ENCODE results near the gene GHITM. TPM values are rescaled to one million over a fixed set of nuclear protein-coding genes. Genes with fewer than 3 reads are reported as not detected.
A peak's percentile ranks its signal among the peaks of the same experiment; 100 is the strongest.

The GHITM gene
- total RNA-seq, 1 experiment from 2014 or later: 156 TPM

DNA sequence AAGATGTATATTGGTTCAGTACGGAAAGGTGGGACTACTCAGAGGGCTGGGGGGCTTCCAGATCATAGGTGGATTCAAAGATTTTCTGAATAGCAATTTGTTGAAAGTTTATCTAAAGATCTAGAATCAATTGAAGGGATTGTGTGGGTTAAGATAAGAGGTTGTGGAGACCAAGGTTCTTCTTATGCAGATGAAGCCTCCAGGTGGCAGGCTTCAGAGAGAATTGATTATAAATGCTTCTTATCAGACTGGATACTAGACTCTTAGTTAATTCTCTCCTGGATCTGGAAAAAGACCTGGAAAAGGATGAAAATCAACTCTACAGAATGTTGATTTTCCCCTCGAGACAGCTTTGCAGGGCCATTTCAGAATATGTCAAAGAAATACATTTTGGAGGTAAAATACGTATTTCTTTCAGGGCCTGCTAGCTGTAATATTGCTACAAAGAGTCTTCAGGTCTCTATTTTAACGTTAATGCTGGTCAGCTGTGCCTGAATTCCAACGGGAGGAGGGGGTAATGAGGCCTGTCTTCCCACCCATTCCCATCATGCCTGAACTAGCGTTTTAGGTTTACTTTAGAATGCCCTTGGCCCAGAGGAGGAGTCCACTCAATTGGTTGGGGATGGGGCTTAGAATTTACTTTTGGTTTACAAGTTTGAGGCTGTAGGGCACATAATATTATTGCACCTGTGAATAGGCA is 21.5 kb downstream of the GHITM start:
- Histone ChIP-seq H3K9me3 (ENCODE audit: control insufficient read depth in 1 of 2, insufficient read depth in 1 of 2, low read depth in 1 of 2, low read length in 2 of 2) (no peaks in the 10 kb centered on the region), H3K27me3 (ENCODE audit: insufficient read depth, low read length) (peaks cover 11% of the 10 kb centered on the region), H3K36me3 (ENCODE audit: control insufficient read depth in 1 of 2, insufficient read depth in 2 of 2, low read length in 2 of 2) (no peaks in the 10 kb centered on the region), H3K79me2 (ENCODE audit: insufficient read depth, low read length) (no peaks in the 10 kb centered on the region), H4K20me1 (ENCODE audit: insufficient read depth) (no peaks in the 10 kb centered on the region), H3K27ac (ENCODE audit: low read depth, low read length) (no peak overlapping the region), H2AFZ (ENCODE audit: low read depth, low read length, poor library complexity, severe bottlenecking) (no peak overlapping the region), H3K4me2 (ENCODE audit: low read length) (no peak overlapping the region), H3K4me1 (ENCODE audit: control insufficient read depth in 1 of 2, insufficient read depth in 2 of 2, low read length in 2 of 2) (no peaks in the 10 kb centered on the region), H3K4me3 (replicated peaks in 1 of 2; ENCODE audit: low read depth in 1 of 2, low read length in 2 of 2) (no peak overlapping the region), H3K9me2 (ENCODE audit: insufficient read depth) (no peaks in the 10 kb centered on the region), H3K9ac (ENCODE audit: low read length) (no peak overlapping the region)
- no peak for TF ChIP-seq POLR2A (IDR thresholded peaks at IDR 0.05; ENCODE audit: borderline replicate concordance, extremely low read depth, insufficient read depth, insufficient read length)
- TF ChIP-seq, protein P1, sequence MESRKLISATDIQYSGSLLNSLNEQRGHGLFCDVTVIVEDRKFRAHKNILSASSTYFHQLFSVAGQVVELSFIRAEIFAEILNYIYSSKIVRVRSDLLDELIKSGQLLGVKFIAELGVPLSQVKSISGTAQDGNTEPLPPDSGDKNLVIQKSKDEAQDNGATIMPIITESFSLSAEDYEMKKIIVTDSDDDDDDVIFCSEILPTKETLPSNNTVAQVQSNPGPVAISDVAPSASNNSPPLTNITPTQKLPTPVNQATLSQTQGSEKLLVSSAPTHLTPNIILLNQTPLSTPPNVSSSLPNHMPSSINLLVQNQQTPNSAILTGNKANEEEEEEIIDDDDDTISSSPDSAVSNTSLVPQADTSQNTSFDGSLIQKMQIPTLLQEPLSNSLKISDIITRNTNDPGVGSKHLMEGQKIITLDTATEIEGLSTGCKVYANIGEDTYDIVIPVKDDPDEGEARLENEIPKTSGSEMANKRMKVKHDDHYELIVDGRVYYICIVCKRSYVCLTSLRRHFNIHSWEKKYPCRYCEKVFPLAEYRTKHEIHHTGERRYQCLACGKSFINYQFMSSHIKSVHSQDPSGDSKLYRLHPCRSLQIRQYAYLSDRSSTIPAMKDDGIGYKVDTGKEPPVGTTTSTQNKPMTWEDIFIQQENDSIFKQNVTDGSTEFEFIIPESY (IDR thresholded peaks at IDR 0.05; ENCODE audit: extremely low read depth, insufficient replicate concordance, low read length): no peak
- TF ChIP-seq, protein P2, sequence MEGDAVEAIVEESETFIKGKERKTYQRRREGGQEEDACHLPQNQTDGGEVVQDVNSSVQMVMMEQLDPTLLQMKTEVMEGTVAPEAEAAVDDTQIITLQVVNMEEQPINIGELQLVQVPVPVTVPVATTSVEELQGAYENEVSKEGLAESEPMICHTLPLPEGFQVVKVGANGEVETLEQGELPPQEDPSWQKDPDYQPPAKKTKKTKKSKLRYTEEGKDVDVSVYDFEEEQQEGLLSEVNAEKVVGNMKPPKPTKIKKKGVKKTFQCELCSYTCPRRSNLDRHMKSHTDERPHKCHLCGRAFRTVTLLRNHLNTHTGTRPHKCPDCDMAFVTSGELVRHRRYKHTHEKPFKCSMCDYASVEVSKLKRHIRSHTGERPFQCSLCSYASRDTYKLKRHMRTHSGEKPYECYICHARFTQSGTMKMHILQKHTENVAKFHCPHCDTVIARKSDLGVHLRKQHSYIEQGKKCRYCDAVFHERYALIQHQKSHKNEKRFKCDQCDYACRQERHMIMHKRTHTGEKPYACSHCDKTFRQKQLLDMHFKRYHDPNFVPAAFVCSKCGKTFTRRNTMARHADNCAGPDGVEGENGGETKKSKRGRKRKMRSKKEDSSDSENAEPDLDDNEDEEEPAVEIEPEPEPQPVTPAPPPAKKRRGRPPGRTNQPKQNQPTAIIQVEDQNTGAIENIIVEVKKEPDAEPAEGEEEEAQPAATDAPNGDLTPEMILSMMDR (IDR thresholded peaks at IDR 0.05 in 2 of 3, conservative IDR thresholded peaks at IDR 0.05 in 1 of 3; ENCODE audit: borderline replicate concordance in 1 of 3, insufficient read depth in 1 of 3, low read depth in 2 of 3, low read length in 2 of 3): 0 out of 6 replicates have a peak, but pooled peaks of 1 of the 3 experiments have one; percentile 18
- no TSS peak for BruUV-seq (replicated peaks)
- POLR2A ChIA-PET: interaction anchor here (0.6 kb wide), 1 partner anchor 70 kb away, joined by 4 read pairs; no protein-coding TSS in a partner anchor
- RAD21 ChIA-PET (ENCODE audit: low non-redundant PET in 1 of 2, low total read pairs in 2 of 2, uncharacterized antibody in 2 of 2, unreplicated experiment in 2 of 2): no interaction called here
- ATAC-seq (no peak), DNase-seq (ENCODE audit: low read depth, low spot score) (no peak)
- CTCF ChIA-PET: interaction anchor here (1.6 to 2.2 kb wide), 2 partner anchors 13 to 54 kb away, joined by 4 to 7 read pairs; no protein-coding TSS in a partner anchor
- intact Hi-C loops (cut with micrococcal nuclease): no loop called here
